Suprapubic skin (tissue), 4 donors: Measurements from ENCODE around the gene PLCB1. TPM values are rescaled to one million over a fixed set of nuclear protein-coding genes. Genes with fewer than 3 reads are reported as not detected.

Experiments used
- DNase-seq, 2 donors: peaks; one replicate each; pipeline ENCODE4 v3.0.0-alpha.2; 2019; ENCODE audit warnings: low spot score in 2 of 2
- H3K27ac ChIP-seq: fragments of 200-600 bp; sonication (generic); one replicate; pipeline ENCODE4 v1.5.1; 2019
- H3K27me3 ChIP-seq: fragments of 200-600 bp; sonication (generic); one replicate; pipeline ENCODE4 v1.5.1; 2019
- H3K36me3 ChIP-seq: fragments of 200-600 bp; sonication (generic); one replicate; pipeline ENCODE4 v1.5.1; 2019
- H3K4me1 ChIP-seq: fragments of 200-600 bp; sonication (generic); one replicate; pipeline ENCODE4 v1.5.1; 2019
- H3K4me3 ChIP-seq: fragments of 200-600 bp; sonication (generic); one replicate; pipeline ENCODE4 v1.5.1; 2019; ENCODE audit warnings: mild to moderate bottlenecking
- H3K9me3 ChIP-seq: fragments of 200-600 bp; sonication (generic); one replicate; pipeline ENCODE4 v1.5.1; 2019
- EP300 ChIP-seq: sonication (generic); formaldehyde crosslinking; IDR thresholded peaks from one replicate; pipeline ENCODE4 v1.6.1; 2017; ENCODE audit warnings: antibody characterized with exemption
- POLR2A ChIP-seq, 2 donors: fragments of 450-650 bp; IDR thresholded peaks; one replicate each; pipeline ENCODE4 v1.6.1; 2017; ENCODE audit warnings: antibody characterized with exemption in 2 of 2, mild to moderate bottlenecking in 2 of 2, moderate library complexity in 2 of 2
- POLR2AphosphoS5 ChIP-seq, 3 donors: sonication (generic); formaldehyde crosslinking; IDR thresholded peaks; one replicate each; pipeline ENCODE4 v1.6.1; 2017; ENCODE audit warnings: antibody characterized with exemption in 3 of 3
- WGBS: methylation state at CpG from one replicate; pipeline ENCODE4 v1.1.5; 2018; 5-methylcytosine and 5-hydroxymethylcytosine counted together
- total RNA-seq, 4 donors: library from RNA; depleted of rRNA; stranded (reverse); fragments of >200 nt; gene quantifications; one replicate each; pipeline ENCODE4 v1.1.0, GENCODE V29; 2016
- TF ChIP-seq, protein P1 (sequence below), 2 donors: fragments of 200-600 bp in 1 of 2; fragments of 450-650 bp in 1 of 2; sonication (generic) in 1 of 2; IDR thresholded peaks; one replicate each; pipeline ENCODE4 v1.5.1; 2016 to 2019; ENCODE audit warnings: antibody characterized with exemption in 2 of 2, mild to moderate bottlenecking in 1 of 2, moderate library complexity in 1 of 2

Gene PLCB1
- total RNA-seq, 4 donors from 2014 or later: 3.9 to 15.6 (median 6.7) TPM

DNA sequence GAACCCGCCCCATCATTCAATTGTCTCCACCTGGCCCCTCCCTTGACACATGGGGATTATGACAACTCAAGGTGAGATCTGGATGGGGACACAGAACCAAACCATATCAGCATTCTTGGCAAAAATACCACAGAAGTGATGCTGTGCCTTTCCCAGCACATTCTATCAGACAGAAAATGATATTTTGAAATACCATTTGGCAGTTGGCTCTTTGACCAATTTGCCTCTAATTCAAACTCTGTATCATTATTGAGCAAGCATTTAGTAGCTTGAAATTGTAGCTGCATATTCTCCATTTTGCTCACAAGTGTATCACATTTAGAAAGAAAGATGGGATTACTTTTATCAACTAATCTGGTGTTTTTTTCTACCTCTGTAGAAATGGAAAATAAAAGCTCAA lies 64.0 kb downstream of the PLCB1 start:
- Histone ChIP-seq H3K27ac (no peak overlapping the region), H3K4me3 (no peak overlapping the region), H3K36me3 (no peaks in the 10 kb centered on the region), H3K9me3 (peaks cover 5% of the 10 kb centered on the region), H3K4me1 (no peaks in the 10 kb centered on the region), H3K27me3 (no peaks in the 10 kb centered on the region)
- DNase-seq: no peak
- TF ChIP-seq, protein P1, sequence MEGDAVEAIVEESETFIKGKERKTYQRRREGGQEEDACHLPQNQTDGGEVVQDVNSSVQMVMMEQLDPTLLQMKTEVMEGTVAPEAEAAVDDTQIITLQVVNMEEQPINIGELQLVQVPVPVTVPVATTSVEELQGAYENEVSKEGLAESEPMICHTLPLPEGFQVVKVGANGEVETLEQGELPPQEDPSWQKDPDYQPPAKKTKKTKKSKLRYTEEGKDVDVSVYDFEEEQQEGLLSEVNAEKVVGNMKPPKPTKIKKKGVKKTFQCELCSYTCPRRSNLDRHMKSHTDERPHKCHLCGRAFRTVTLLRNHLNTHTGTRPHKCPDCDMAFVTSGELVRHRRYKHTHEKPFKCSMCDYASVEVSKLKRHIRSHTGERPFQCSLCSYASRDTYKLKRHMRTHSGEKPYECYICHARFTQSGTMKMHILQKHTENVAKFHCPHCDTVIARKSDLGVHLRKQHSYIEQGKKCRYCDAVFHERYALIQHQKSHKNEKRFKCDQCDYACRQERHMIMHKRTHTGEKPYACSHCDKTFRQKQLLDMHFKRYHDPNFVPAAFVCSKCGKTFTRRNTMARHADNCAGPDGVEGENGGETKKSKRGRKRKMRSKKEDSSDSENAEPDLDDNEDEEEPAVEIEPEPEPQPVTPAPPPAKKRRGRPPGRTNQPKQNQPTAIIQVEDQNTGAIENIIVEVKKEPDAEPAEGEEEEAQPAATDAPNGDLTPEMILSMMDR (IDR thresholded peaks at IDR 0.05): no peak
- no peak for TF ChIP-seq EP300
- TF ChIP-seq POLR2A (IDR thresholded peaks at IDR 0.05): no peak
- TF ChIP-seq POLR2AphosphoS5 (IDR thresholded peaks at IDR 0.05): no peak
- WGBS: 94% methylated on average over 1 of the region's 1 CpG

DNA sequence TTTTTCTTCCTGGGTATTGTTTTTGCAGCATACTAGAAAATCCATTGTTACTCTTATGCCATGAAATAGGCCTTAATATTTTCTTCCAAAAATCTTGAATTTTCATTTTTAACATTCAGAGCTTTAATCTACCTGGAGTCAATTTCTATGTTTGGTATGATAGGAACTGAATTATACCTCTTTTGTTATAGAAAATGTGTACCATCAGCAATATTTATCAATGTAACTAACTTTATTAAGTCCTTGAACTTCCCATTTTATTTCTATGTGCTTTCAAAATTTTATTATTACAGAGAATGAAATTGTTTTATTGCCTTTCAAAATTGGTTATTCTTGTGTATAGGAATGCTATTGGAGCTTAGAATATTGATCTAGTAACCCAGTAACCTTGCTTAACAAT lies 68.2 kb downstream of the PLCB1 start:
- Histone ChIP-seq H3K27me3 (no peaks in the 10 kb centered on the region), H3K27ac (no peak overlapping the region), H3K4me3 (no peak overlapping the region), H3K4me1 (no peaks in the 10 kb centered on the region), H3K9me3 (no peaks in the 10 kb centered on the region), H3K36me3 (no peaks in the 10 kb centered on the region)
- no peak for DNase-seq
- TF ChIP-seq POLR2A (IDR thresholded peaks at IDR 0.05) (no peak), POLR2AphosphoS5 (IDR thresholded peaks at IDR 0.05) (no peak), EP300 (no peak)
- TF ChIP-seq, protein P1 (IDR thresholded peaks at IDR 0.05): no peak

DNA sequence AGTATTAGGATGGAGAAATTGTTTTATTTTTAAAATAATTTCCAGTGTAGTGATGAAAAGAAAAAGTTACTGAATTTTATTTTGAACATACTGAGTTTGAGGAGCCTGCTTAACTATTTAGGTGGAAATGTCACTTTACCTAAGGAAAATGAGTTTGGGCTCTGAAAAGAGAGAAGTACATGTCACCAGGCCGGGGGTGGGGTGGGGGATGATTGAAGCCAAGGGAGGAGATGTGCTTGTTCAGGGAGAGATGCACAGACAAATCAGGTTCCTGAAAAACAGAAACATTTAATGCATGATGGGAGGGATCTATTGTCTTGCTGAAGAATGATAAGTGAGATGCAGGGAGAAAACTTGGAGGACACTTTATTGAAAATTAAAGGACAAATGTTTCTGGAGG lies 71.3 kb downstream of the PLCB1 start:
- Histone ChIP-seq H3K27ac (no peak overlapping the region), H3K36me3 (no peaks in the 10 kb centered on the region), H3K4me1 (no peaks in the 10 kb centered on the region), H3K4me3 (no peak overlapping the region), H3K27me3 (no peaks in the 10 kb centered on the region), H3K9me3 (no peaks in the 10 kb centered on the region)
- 72% methylated on average over 1 of the region's 1 CpG for WGBS
- no peak for DNase-seq
- TF ChIP-seq, protein P1 (IDR thresholded peaks at IDR 0.05): no peak
- no peak for TF ChIP-seq POLR2AphosphoS5 (IDR thresholded peaks at IDR 0.05)
- no peak for TF ChIP-seq EP300
- TF ChIP-seq POLR2A (IDR thresholded peaks at IDR 0.05): no peak

DNA sequence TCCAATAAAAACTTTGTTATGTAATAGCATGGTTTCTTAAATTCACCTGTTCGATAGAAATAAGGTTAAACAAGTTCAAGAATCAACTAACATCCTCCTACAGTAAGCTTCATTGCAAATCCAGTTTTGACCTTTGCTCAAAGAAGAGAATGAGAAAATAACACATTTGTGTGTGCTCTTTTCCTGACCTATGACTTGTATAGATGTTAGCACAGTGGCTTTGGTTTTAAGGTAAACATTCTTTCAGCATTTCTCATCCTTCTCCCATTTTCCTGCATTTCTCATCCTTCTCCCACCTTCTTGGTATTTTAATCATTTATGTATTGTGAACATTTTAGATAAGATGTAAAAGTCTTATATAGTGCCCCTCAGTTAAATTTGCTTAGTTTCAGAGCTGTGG lies 73.9 kb downstream of the PLCB1 start:
- Histone ChIP-seq H3K4me3 (no peak overlapping the region), H3K9me3 (no peaks in the 10 kb centered on the region), H3K36me3 (no peaks in the 10 kb centered on the region), H3K4me1 (no peaks in the 10 kb centered on the region), H3K27ac (no peak overlapping the region), H3K27me3 (no peaks in the 10 kb centered on the region)
- TF ChIP-seq POLR2AphosphoS5 (IDR thresholded peaks at IDR 0.05): no peak
- TF ChIP-seq, protein P1 (IDR thresholded peaks at IDR 0.05): no peak
- TF ChIP-seq POLR2A (IDR thresholded peaks at IDR 0.05): no peak
- TF ChIP-seq EP300: no peak
- no peak for DNase-seq
- 86% methylated on average over 1 of the region's 1 CpG for WGBS

DNA sequence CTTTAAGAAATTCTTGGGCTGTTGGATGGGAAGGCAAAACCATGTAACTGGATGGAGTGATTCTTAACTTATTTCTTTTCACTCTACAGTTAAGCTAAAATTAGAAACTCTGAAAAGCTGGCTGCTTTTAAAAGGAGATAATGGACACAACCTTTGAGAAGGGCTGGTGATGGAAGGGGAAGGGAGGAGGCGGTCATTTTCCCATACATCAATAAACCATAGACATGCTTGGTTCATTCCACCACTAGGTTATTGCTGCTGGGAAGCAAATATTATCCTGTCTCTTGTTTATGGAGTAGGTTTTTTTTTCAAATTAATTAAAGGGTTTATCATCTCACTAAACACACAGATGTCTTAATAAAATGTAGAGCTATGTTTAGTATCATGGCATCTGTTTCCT lies 76.2 kb downstream of the PLCB1 start:
- WGBS: 92% methylated on average over 1 of the region's 1 CpG

More for the DNA sequence above, 76.2 kb downstream of the PLCB1 start:
- Histone ChIP-seq H3K4me3 (no peak overlapping the region), H3K27me3 (no peaks in the 10 kb centered on the region), H3K9me3 (no peaks in the 10 kb centered on the region), H3K27ac (no peak overlapping the region), H3K4me1 (no peaks in the 10 kb centered on the region), H3K36me3 (no peaks in the 10 kb centered on the region)
- TF ChIP-seq EP300 (no peak), POLR2AphosphoS5 (IDR thresholded peaks at IDR 0.05) (no peak), POLR2A (IDR thresholded peaks at IDR 0.05) (no peak)
- TF ChIP-seq, protein P1 (IDR thresholded peaks at IDR 0.05): no peak
- no peak for DNase-seq
